Sigmoid colon (tissue), 7 donors: ENCODE data around the gene NT5DC3. TPM values are rescaled to one million over a fixed set of nuclear protein-coding genes. Genes with fewer than 3 reads are reported as not detected.

Experiments
- DNase-seq: peaks from one replicate; pipeline ENCODE4 v3.0.0-alpha.2; 2019
- H3K27ac ChIP-seq, 4 donors: fragments of 200-600 bp; sonication (generic); one replicate each; pipeline ENCODE4 v1.5.1; 2016 to 2019; ENCODE audit warnings: mild to moderate bottlenecking in 1 of 4
- H3K27me3 ChIP-seq, 3 donors: fragments of 200-600 bp; sonication (generic); one replicate each; pipeline ENCODE4 v1.5.1; 2019; ENCODE audit warnings: mild to moderate bottlenecking in 1 of 3
- H3K36me3 ChIP-seq, 4 donors: fragments of 200-600 bp; sonication (generic); one replicate each; pipeline ENCODE4 v1.5.1; 2016 to 2019
- H3K4me1 ChIP-seq, 4 donors: fragments of 200-600 bp; sonication (generic); one replicate each; pipeline ENCODE4 v1.5.1; 2017 to 2019
- H3K4me3 ChIP-seq, 4 donors: fragments of 200-600 bp; sonication (generic); one replicate each; pipeline ENCODE4 v1.5.1; 2017 to 2019; ENCODE audit warnings: mild to moderate bottlenecking in 2 of 4, moderate library complexity in 1 of 4
- H3K9me3 ChIP-seq, 4 donors: fragments of 200-600 bp in 3 of 4; sonication (generic) in 3 of 4; one replicate each; pipeline versions ENCODE4 v1.5.1 to v1.6.1; 2013 to 2019
- EP300 ChIP-seq, 4 donors: sonication (generic); formaldehyde crosslinking; IDR thresholded peaks; one replicate each; pipeline ENCODE4 v1.6.1; 2017; ENCODE audit warnings: antibody characterized with exemption in 4 of 4
- POLR2A ChIP-seq, 2 donors: fragments of 450-650 bp; IDR thresholded peaks; one replicate each; pipeline ENCODE4 v1.6.1; 2016; ENCODE audit warnings: antibody characterized with exemption in 2 of 2, mild to moderate bottlenecking in 2 of 2, moderate library complexity in 2 of 2
- POLR2AphosphoS5 ChIP-seq, 4 donors: sonication (generic); formaldehyde crosslinking; IDR thresholded peaks; one replicate each; pipeline ENCODE4 v1.6.1; 2017; ENCODE audit warnings: antibody characterized with exemption in 4 of 4
- WGBS, 2 donors: extraction: QIAGEN DNeasy Blood & Tissue Kit; methylation state at CpG; one replicate each; pipeline ENCODE4 v1.1.7; 2013; 5-methylcytosine and 5-hydroxymethylcytosine counted together
- intact Hi-C: fragments of 100-400 bp; cut with DNase I; formaldehyde crosslinking; loops from one replicate; pipeline ENCODE4 v1.15.1; 2023
- polyA plus RNA-seq, 3 donors: library from polyadenylated mRNA; stranded (reverse); fragments of 200-250 nt; gene quantifications; one replicate each; pipeline ENCODE4 v1.2.3, GENCODE V29; 2013
- total RNA-seq, 4 donors: library from RNA; depleted of rRNA; stranded (reverse); fragments of >200 nt; gene quantifications; one replicate each; pipeline ENCODE4 v1.1.0, GENCODE V29; 2016
- TF ChIP-seq, protein P1 (sequence below), 4 experiments: fragments of 450-650 bp in 3 of 4; fragments of 200-600 bp in 1 of 4; IDR thresholded peaks; one replicate each; pipeline ENCODE4 v1.5.1; 2016 to 2019; ENCODE audit warnings: antibody characterized with exemption in 4 of 4, mild to moderate bottlenecking in 3 of 4, moderate library complexity in 2 of 4
- donor health status: healthy with polysubstance abuse.
- donor health status: Bipolar disorder and iron deficiency.
- donor health status: healthy.

Gene NT5DC3
- total and polyA plus RNA-seq, 7 donors = 0.23 to 346 (median 179) TPM

DNA sequence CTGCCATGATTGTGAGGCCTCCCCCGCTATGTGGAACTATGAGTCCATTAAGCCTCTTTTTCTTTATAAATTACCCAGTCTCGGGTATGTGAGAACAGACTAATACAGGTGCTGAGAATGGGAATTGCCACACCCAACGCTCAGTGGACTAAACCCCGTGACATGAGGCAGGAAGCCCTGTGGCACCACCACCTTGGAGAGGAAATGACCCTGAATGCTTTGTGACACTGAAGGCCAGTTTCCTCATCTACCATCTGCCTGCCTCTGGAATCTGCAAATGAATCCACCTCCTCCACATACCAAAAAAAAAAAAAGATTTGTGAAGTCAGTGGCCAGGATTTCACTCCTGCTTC, 41.6 kb downstream of the NT5DC3 start:
- Histone ChIP-seq H3K9me3 (no peaks in the 10 kb centered on the region), H3K4me1 (peaks cover 0 to 96% (median 86%) of the 10 kb centered on the region in 4 donors), H3K27me3 (no peaks in the 10 kb centered on the region), H3K36me3 (peaks cover 20 to 89% (median 55%) of the 10 kb centered on the region in 4 donors), H3K4me3 (no peak overlapping the region), H3K27ac (peak overlapping the region; percentile 72 to 99 (median 78))
- peak; percentile 56 for DNase-seq
- intact Hi-C loops = loop anchor here (10.0 kb wide), 1 partner anchor 135 kb away; the partner anchor contains the start of gene HSP90B1
- no peak for TF ChIP-seq POLR2AphosphoS5 (IDR thresholded peaks at IDR 0.05)
- TF ChIP-seq EP300 (IDR thresholded peaks at IDR 0.05) = no peak
- TF ChIP-seq, protein P1, sequence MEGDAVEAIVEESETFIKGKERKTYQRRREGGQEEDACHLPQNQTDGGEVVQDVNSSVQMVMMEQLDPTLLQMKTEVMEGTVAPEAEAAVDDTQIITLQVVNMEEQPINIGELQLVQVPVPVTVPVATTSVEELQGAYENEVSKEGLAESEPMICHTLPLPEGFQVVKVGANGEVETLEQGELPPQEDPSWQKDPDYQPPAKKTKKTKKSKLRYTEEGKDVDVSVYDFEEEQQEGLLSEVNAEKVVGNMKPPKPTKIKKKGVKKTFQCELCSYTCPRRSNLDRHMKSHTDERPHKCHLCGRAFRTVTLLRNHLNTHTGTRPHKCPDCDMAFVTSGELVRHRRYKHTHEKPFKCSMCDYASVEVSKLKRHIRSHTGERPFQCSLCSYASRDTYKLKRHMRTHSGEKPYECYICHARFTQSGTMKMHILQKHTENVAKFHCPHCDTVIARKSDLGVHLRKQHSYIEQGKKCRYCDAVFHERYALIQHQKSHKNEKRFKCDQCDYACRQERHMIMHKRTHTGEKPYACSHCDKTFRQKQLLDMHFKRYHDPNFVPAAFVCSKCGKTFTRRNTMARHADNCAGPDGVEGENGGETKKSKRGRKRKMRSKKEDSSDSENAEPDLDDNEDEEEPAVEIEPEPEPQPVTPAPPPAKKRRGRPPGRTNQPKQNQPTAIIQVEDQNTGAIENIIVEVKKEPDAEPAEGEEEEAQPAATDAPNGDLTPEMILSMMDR (IDR thresholded peaks at IDR 0.05) = no peak
- no peak for TF ChIP-seq POLR2A (IDR thresholded peaks at IDR 0.05)
- 46 to 68% methylated on average over 4 of the region's 4 CpGs for WGBS, 2 donors

DNA sequence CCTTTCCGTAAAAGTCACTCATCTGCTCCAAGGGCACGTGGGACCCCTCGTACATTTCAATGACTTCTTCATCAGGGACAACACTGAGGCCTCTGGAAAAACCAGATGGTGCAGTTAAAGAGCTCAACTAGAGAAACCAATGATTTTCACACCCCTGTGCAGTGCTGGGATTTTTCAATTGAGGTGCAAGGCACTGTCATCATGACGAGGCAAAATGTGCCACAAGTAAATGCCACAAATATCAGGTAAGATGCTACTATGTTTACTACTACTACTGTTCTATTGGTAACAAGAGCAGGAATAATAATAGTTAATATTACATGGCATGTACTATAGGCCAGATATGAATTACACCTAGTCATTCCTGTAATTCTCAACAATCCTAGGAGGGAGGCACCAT, 42.4 kb downstream of the NT5DC3 start:
- Histone ChIP-seq H3K27me3 (no peaks in the 10 kb centered on the region), H3K27ac (peak overlapping the region; percentile 72 to 99 (median 78)), H3K9me3 (no peaks in the 10 kb centered on the region), H3K36me3 (peaks cover 26 to 89% (median 60%) of the 10 kb centered on the region in 4 donors), H3K4me1 (peaks cover 0 to 96% (median 84%) of the 10 kb centered on the region in 4 donors), H3K4me3 (no peak overlapping the region)
- 92 to 96% methylated on average over 4 of the region's 4 CpGs for WGBS, 2 donors
- peak in 1 of 4 donors; percentile 21 for TF ChIP-seq POLR2AphosphoS5 (IDR thresholded peaks at IDR 0.05)
- TF ChIP-seq EP300 (IDR thresholded peaks at IDR 0.05) = no peak
- intact Hi-C loops = loop anchor here (10.0 kb wide), 1 partner anchor 136 kb away; the partner anchor contains the start of gene HSP90B1
- peak; percentile 19 for DNase-seq

DNA sequence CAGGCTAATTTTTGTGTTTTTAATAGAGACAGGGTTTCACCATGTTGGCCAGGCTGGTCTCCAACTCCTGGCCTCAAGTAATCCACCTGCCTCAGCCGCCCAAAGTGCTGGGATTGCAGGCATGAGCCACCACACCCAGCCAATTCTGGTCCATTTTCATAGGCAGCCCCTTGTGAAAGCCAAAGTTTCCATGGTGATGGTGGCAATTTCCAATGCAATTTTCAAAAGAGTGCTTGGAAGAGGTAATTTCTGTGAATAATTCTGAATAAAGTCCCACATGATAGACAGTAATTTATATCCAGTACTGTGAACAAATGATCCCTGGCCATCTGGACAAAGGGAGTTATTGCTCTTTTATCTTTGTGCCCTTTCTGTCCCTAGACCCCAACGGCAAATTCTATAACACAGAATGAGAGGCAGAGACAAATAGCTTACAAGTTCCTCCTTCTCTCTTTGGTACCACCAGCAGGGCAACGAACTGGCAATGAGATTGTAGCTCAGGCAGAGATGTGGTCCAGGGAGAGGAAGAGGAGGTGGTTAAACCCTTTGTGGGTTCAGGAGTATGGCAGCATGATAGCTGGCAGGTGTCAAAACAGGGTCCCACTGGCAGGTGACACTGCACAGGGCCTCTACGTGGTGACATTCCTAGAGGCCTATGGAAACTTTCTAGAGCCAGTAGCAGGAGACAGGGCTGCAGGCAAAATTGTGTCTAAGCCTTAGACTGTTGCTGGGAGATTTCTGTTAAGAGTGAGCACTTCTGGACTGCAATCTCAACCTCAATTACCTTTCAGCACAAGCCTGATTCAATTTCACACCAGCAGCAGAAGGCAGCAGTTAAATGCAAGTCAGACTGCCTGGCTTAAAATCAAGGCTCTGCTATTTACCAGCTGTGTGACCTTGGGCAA, 46.5 kb downstream of the NT5DC3 start:
- intact Hi-C loops = loop anchor here (10.0 kb wide), 1 partner anchor 140 kb away; the partner anchor contains the start of gene HSP90B1
- peaks cover 49 to 100% (median 81%) of the 10 kb centered on the region in 4 donors for H3K36me3 ChIP-seq

DNA sequence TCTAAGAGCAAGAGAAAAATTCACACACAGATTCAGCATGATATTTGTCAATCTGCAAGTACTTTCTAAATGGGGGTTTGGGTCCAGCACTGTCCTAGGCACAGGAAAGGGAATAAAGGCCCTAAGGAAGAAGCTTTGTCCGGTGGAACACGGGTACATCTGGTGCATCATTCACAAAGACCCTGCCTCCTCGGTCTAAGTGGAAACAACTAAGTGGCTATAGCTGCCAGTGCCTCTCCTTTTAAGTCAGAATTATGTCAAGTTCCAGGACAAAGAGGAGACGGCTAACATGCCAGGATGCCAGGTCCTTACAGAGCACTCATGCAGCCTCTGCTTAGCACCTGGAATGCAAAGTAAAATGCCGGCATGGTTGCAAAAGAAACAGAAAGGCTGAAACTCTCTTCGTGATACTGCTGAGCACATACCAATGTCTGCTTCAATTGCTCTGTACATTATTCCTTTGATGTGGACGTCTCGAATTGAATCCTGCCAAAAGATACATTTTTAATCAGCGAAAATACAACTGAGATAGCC, 47.5 kb downstream of the NT5DC3 start:
- peaks cover 51 to 100% (median 76%) of the 10 kb centered on the region in 4 donors for H3K36me3 ChIP-seq
- peak overlapping the region in 3 of 4 donors; percentile 38 to 64 (median 54) for H3K27ac ChIP-seq
- intact Hi-C loops = loop anchor here (10.0 kb wide), 1 partner anchor 141 kb away; the partner anchor contains the start of gene HSP90B1
- peak; percentile 22 for DNase-seq
- H3K27me3 ChIP-seq = no peaks in the 10 kb centered on the region
- peaks cover 0 to 54% (median 43%) of the 10 kb centered on the region in 4 donors for H3K4me1 ChIP-seq
- no peak overlapping the region for H3K4me3 ChIP-seq
- no peaks in the 10 kb centered on the region for H3K9me3 ChIP-seq
- WGBS, 2 donors = 85 to 89% methylated on average over 9 of the region's 9 CpGs
- TF ChIP-seq, protein P1 (IDR thresholded peaks at IDR 0.05) = no peak
- no peak for TF ChIP-seq POLR2A (IDR thresholded peaks at IDR 0.05)
- peak in 2 of 4 donors; percentile 52 to 68 for TF ChIP-seq POLR2AphosphoS5 (IDR thresholded peaks at IDR 0.05)

More for the DNA sequence above, 46.5 kb downstream of the NT5DC3 start:
- WGBS, 2 donors = 55 to 68% methylated on average over 4 of the region's 4 CpGs
- no peak overlapping the region for H3K4me3 ChIP-seq
- peaks cover 0 to 64% (median 50%) of the 10 kb centered on the region in 4 donors for H3K4me1 ChIP-seq
- peak overlapping the region in 3 of 4 donors; percentile 35 to 64 (median 55) for H3K27ac ChIP-seq
- H3K27me3 ChIP-seq = no peaks in the 10 kb centered on the region
- no peak for TF ChIP-seq EP300 (IDR thresholded peaks at IDR 0.05)
- peak in 1 of 4 donors; percentile 27 for TF ChIP-seq POLR2AphosphoS5 (IDR thresholded peaks at IDR 0.05)
- H3K9me3 ChIP-seq = no peaks in the 10 kb centered on the region
- DNase-seq = peak; percentile 61

DNA sequence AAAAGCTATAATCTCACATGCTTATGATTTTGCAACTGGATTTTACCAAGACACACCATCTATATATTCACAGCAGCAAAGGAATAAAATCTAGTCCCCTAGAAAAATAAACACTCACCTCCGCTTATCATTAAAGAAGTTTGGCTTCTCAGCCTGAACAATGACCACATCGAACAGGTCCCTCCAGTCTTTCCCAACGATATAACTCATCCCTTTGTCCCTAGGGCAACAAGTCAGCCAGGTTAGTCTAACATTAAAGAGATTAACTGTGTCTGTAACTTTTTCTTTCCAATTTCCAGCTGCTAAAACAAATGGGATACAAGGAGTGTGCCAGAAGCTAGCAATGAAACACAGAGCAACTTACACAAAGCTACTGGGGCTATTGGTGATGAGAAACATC, 48.0 kb downstream of the NT5DC3 start:
- 49 to 81% methylated on average over 3 of the region's 3 CpGs for WGBS, 2 donors
- intact Hi-C loops = loop anchor here (10.0 kb wide), 1 partner anchor 142 kb away; the partner anchor contains the start of gene HSP90B1
- H3K9me3 ChIP-seq = no peaks in the 10 kb centered on the region
- H3K36me3 ChIP-seq = peaks cover 56 to 100% (median 74%) of the 10 kb centered on the region in 4 donors
- no peak overlapping the region for H3K4me3 ChIP-seq
- peak overlapping the region in 3 of 4 donors; percentile 38 to 64 (median 54) for H3K27ac ChIP-seq
- peaks cover 0 to 49% (median 41%) of the 10 kb centered on the region in 4 donors for H3K4me1 ChIP-seq
- DNase-seq = no peak
- TF ChIP-seq POLR2AphosphoS5 (IDR thresholded peaks at IDR 0.05) (peak in 1 of 4 donors; percentile 38), EP300 (IDR thresholded peaks at IDR 0.05) (no peak), POLR2A (IDR thresholded peaks at IDR 0.05) (no peak)
- TF ChIP-seq, protein P1 (IDR thresholded peaks at IDR 0.05) = no peak
- H3K27me3 ChIP-seq = no peaks in the 10 kb centered on the region
